Adrenal gland (tissue), 5 donors: Measurements from ENCODE around the gene SMURF1.

ENCODE experiments used
- POLR2A ChIP-seq, 2 donors: fragments of 450-650 bp; IDR thresholded peaks; one replicate each; pipeline ENCODE4 v1.6.1; 2017; ENCODE audit warnings: antibody characterized with exemption in 2 of 2, mild to moderate bottlenecking in 2 of 2, moderate library complexity in 1 of 2
- TF ChIP-seq, protein P1 (sequence below), 6 experiments: fragments of 450-650 bp in 4 of 6; fragments of 200-600 bp in 2 of 6; sonication (generic) in 1 of 6; IDR thresholded peaks; 1 replicate in 5 of 6; 2 replicates in 1 of 6; pipeline versions ENCODE4 v1.5.1 to v1.8.0; 2016 to 2021; ENCODE audit warnings: antibody characterized with exemption in 6 of 6, mild to moderate bottlenecking in 2 of 6, moderate library complexity in 1 of 6
- donor health status: DM: no; HTN: no; CAD: no.

DNA sequence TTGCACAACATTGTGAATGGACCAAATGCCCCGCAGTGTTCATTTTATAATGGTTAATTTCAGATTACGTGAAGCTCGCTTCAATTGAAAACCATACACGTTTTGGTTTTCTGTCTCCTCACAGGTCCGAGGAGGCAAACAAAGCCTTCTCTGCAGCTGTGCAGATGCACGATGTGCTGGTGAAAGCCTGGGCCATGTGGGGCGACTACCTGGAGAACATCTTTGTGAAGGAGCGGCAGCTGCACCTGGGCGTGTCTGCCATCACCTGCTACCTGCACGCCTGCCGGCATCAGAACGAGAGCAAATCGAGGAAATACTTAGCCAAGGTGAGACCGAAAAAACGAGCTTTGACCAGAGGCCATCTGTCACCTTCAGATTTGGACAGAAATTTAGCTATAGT lies 155.3 kb downstream of the SMURF1 start:
- TF ChIP-seq, protein P1, sequence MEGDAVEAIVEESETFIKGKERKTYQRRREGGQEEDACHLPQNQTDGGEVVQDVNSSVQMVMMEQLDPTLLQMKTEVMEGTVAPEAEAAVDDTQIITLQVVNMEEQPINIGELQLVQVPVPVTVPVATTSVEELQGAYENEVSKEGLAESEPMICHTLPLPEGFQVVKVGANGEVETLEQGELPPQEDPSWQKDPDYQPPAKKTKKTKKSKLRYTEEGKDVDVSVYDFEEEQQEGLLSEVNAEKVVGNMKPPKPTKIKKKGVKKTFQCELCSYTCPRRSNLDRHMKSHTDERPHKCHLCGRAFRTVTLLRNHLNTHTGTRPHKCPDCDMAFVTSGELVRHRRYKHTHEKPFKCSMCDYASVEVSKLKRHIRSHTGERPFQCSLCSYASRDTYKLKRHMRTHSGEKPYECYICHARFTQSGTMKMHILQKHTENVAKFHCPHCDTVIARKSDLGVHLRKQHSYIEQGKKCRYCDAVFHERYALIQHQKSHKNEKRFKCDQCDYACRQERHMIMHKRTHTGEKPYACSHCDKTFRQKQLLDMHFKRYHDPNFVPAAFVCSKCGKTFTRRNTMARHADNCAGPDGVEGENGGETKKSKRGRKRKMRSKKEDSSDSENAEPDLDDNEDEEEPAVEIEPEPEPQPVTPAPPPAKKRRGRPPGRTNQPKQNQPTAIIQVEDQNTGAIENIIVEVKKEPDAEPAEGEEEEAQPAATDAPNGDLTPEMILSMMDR (IDR thresholded peaks at IDR 0.05): no peak
- TF ChIP-seq POLR2A (IDR thresholded peaks at IDR 0.05): no peak
